Suprapubic skin (tissue), 4 donors: Measurements from ENCODE around the gene RARB. TPM values are rescaled to one million over a fixed set of nuclear protein-coding genes. Genes with fewer than 3 reads are reported as not detected.

ENCODE experiments used
- DNase-seq, 2 donors: peaks; one replicate each; pipeline ENCODE4 v3.0.0-alpha.2; 2019; ENCODE audit warnings: low spot score in 2 of 2
- H3K27ac ChIP-seq: fragments of 200-600 bp; sonication (generic); one replicate; pipeline ENCODE4 v1.5.1; 2019
- H3K27me3 ChIP-seq: fragments of 200-600 bp; sonication (generic); one replicate; pipeline ENCODE4 v1.5.1; 2019
- H3K36me3 ChIP-seq: fragments of 200-600 bp; sonication (generic); one replicate; pipeline ENCODE4 v1.5.1; 2019
- H3K4me1 ChIP-seq: fragments of 200-600 bp; sonication (generic); one replicate; pipeline ENCODE4 v1.5.1; 2019
- H3K4me3 ChIP-seq: fragments of 200-600 bp; sonication (generic); one replicate; pipeline ENCODE4 v1.5.1; 2019; ENCODE audit warnings: mild to moderate bottlenecking
- H3K9me3 ChIP-seq: fragments of 200-600 bp; sonication (generic); one replicate; pipeline ENCODE4 v1.5.1; 2019
- CTCF ChIP-seq, 2 donors: fragments of 200-600 bp in 1 of 2; fragments of 450-650 bp in 1 of 2; sonication (generic) in 1 of 2; IDR thresholded peaks; one replicate each; pipeline ENCODE4 v1.5.1; 2016 to 2019; ENCODE audit warnings: antibody characterized with exemption in 2 of 2, mild to moderate bottlenecking in 1 of 2, moderate library complexity in 1 of 2
- EP300 ChIP-seq: sonication (generic); formaldehyde crosslinking; IDR thresholded peaks from one replicate; pipeline ENCODE4 v1.6.1; 2017; ENCODE audit warnings: antibody characterized with exemption
- POLR2A ChIP-seq, 2 donors: fragments of 450-650 bp; IDR thresholded peaks; one replicate each; pipeline ENCODE4 v1.6.1; 2017; ENCODE audit warnings: antibody characterized with exemption in 2 of 2, mild to moderate bottlenecking in 2 of 2, moderate library complexity in 2 of 2
- POLR2AphosphoS5 ChIP-seq, 3 donors: sonication (generic); formaldehyde crosslinking; IDR thresholded peaks; one replicate each; pipeline ENCODE4 v1.6.1; 2017; ENCODE audit warnings: antibody characterized with exemption in 3 of 3
- WGBS: methylation state at CpG from one replicate; pipeline ENCODE4 v1.1.5; 2018; 5-methylcytosine and 5-hydroxymethylcytosine counted together
- total RNA-seq, 4 donors: library from RNA; depleted of rRNA; stranded (reverse); fragments of >200 nt; gene quantifications; one replicate each; pipeline ENCODE4 v1.1.0, GENCODE V29; 2016

RARB gene
- total RNA-seq, 4 donors from 2014 or later, result 1.3 to 3.9 (median 1.5) TPM

DNA sequence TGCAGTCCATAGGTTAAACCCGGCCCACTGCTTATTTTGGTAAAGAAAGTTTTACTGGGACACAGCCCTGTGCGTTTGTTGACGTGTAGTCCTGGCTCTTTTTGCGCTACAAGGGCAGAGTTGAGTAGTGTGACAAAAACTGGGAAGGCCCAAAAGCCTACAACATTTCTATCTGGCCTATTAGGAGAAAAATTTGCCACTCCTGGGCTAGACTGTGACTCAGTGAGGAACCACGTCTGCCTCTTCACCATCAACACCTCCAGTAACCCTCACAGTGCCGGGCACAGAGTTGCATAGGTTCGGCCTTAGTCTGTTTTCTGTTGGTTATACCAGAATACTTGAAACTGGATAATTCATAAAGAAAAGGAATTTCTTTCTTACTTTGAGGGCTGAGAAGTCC is 126.3 kb downstream of the RARB start:
- 92% methylated on average over 7 of the region's 7 CpGs for WGBS

GRCh38 chr3:25555695-25556437 is 127.8 kb downstream of the RARB start:
- 60% methylated on average over 2 of the region's 2 CpGs for WGBS
- H3K4me3 ChIP-seq, result no peak overlapping the region
- no peak for DNase-seq
- no peaks in the 10 kb centered on the region for H3K9me3 ChIP-seq
- no peaks in the 10 kb centered on the region for H3K27me3 ChIP-seq
- H3K36me3 ChIP-seq, result no peaks in the 10 kb centered on the region
- TF ChIP-seq POLR2AphosphoS5 (IDR thresholded peaks at IDR 0.05) (no peak), EP300 (no peak), POLR2A (IDR thresholded peaks at IDR 0.05) (no peak), CTCF (IDR thresholded peaks at IDR 0.05) (no peak)
- peaks cover 5% of the 10 kb centered on the region for H3K4me1 ChIP-seq
- H3K27ac ChIP-seq, result no peak overlapping the region

More for the DNA sequence above, 126.3 kb downstream of the RARB start:
- no peak overlapping the region for H3K4me3 ChIP-seq
- H3K27me3 ChIP-seq, result no peaks in the 10 kb centered on the region
- no peaks in the 10 kb centered on the region for H3K36me3 ChIP-seq
- H3K27ac ChIP-seq, result no peak overlapping the region
- peaks cover 5% of the 10 kb centered on the region for H3K4me1 ChIP-seq
- H3K9me3 ChIP-seq, result no peaks in the 10 kb centered on the region
- no peak for TF ChIP-seq POLR2AphosphoS5 (IDR thresholded peaks at IDR 0.05)
- TF ChIP-seq EP300, result no peak
- TF ChIP-seq CTCF (IDR thresholded peaks at IDR 0.05), result no peak
- TF ChIP-seq POLR2A (IDR thresholded peaks at IDR 0.05), result no peak
- DNase-seq, result no peak

DNA sequence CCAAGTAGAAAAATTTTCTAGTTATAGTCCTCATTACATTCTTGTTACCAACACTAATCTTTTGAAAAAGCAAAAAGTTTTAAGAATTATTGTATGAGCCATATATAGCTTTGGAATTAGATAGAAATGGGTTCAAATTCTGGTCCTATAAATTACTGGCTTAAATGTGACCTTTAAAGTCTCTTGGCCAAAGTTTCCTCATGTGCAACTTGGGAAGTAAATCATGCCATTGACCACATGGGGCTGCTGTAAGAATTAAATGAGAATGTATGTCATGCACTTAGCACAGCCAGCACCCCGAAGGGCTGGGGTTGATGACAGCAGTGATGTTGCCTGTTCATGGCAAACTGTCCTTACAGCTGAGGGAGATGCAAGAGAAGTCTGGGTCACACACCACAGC is 128.4 kb downstream of the RARB start:
- 70% methylated on average over 1 of the region's 1 CpG for WGBS
- peaks cover 5% of the 10 kb centered on the region for H3K4me1 ChIP-seq
- no peaks in the 10 kb centered on the region for H3K36me3 ChIP-seq
- H3K27me3 ChIP-seq, result no peaks in the 10 kb centered on the region
- H3K9me3 ChIP-seq, result no peaks in the 10 kb centered on the region
- H3K4me3 ChIP-seq, result no peak overlapping the region
- no peak overlapping the region for H3K27ac ChIP-seq
- TF ChIP-seq POLR2A (IDR thresholded peaks at IDR 0.05), result no peak
- no peak for TF ChIP-seq CTCF (IDR thresholded peaks at IDR 0.05)
- no peak for TF ChIP-seq EP300
- TF ChIP-seq POLR2AphosphoS5 (IDR thresholded peaks at IDR 0.05), result no peak
- DNase-seq, result no peak

- H3K27me3 ChIP-seq, result no peaks in the 10 kb centered on the region
- TF ChIP-seq POLR2A (IDR thresholded peaks at IDR 0.05) (no peak), EP300 (no peak), CTCF (IDR thresholded peaks at IDR 0.05) (no peak), POLR2AphosphoS5 (IDR thresholded peaks at IDR 0.05) (no peak)
- DNase-seq, result no peak
- H3K27ac ChIP-seq, result no peak overlapping the region
- no peaks in the 10 kb centered on the region for H3K9me3 ChIP-seq
- peaks cover 5% of the 10 kb centered on the region for H3K4me1 ChIP-seq
- no peaks in the 10 kb centered on the region for H3K36me3 ChIP-seq
- H3K4me3 ChIP-seq, result no peak overlapping the region
- WGBS, result 75% methylated on average over 3 of the region's 3 CpGs
Observed at GRCh38 chr3:25557694-25558093, 129.6 kb downstream of the RARB start.

DNA sequence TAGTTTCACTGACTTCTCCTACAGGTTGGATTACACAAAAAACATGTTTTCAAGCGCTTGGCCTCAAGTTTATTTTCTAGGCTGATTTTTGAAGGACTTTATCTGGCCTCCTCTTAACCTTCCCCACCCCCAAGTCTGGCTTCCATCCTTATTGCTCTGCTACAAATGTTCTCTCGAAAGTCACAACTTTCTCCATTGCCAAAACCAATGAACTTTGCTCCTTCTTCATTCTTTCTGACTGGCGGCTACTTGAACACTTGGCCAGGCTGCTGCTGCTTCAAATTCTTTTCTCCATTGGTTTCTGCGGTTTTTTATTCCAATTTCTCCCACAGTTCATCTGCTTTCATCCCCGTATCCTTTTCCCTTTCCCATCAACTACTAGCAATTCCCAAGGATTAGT is 130.1 kb downstream of the RARB start:
- H3K27ac ChIP-seq, result no peak overlapping the region
- no peaks in the 10 kb centered on the region for H3K27me3 ChIP-seq
- peaks cover 5% of the 10 kb centered on the region for H3K4me1 ChIP-seq
- TF ChIP-seq CTCF (IDR thresholded peaks at IDR 0.05) (no peak), POLR2AphosphoS5 (IDR thresholded peaks at IDR 0.05) (no peak), POLR2A (IDR thresholded peaks at IDR 0.05) (no peak), EP300 (no peak)
- DNase-seq, result no peak
- no peak overlapping the region for H3K4me3 ChIP-seq
- H3K36me3 ChIP-seq, result no peaks in the 10 kb centered on the region
- H3K9me3 ChIP-seq, result no peaks in the 10 kb centered on the region
- WGBS, result 72% methylated on average over 5 of the region's 5 CpGs
